CD4-positive, alpha-beta T cell (primary cell): ENCODE measurements around the gene RANBP9. TPM values are rescaled to one million over a fixed set of nuclear protein-coding genes. Genes with fewer than 3 reads are reported as not detected.

Experiments used
- ATAC-seq: fragments of 200-7000 bp; cut with Tn5 transposase; one replicate; pipeline ENCODE4 v1.10.0; 2022; ENCODE audit warnings: mild to moderate bottlenecking; ENCODE audit not compliant: poor library complexity
- CTCF ChIA-PET: fragments of 350-600 bp; sonication (Branson Sonifier 250); formaldehyde crosslinking; loops from one replicate; lab custom pipeline; 2021; ENCODE audit warnings: antibody characterized with exemption, inconsistent platforms; lab: Charles Lee
- POLR2A ChIA-PET: fragments of 350-600 bp; sonication (Branson Sonifier 250); formaldehyde crosslinking; loops from one replicate; lab custom pipeline; 2021; ENCODE audit warnings: antibody characterized with exemption, inconsistent platforms; lab: Charles Lee
- DNase-seq, 14 experiments: peaks; one replicate each; pipeline ENCODE4 v3.0.0-alpha.2; 2013 to 2020; ENCODE audit warnings: mixed read lengths in 2 of 14
- H3K27ac ChIP-seq, 2 donors: one replicate each; pipeline versions ENCODE4 v1.5.1 to v1.7.0; 2013; ENCODE audit warnings: low read length in 2 of 2, low read depth in 1 of 2, mild to moderate bottlenecking in 1 of 2
- H3K27me3 ChIP-seq, 2 experiments: 1 replicate in 1 of 2; 2 replicates in 1 of 2; pipeline versions ENCODE4 v1.6.1 to v1.7.0; 2013; ENCODE audit warnings: low read length in 2 of 2, control low read depth in 1 of 2, mild to moderate bottlenecking in 1 of 2, moderate library complexity in 1 of 2; ENCODE audit not compliant: insufficient read depth in 2 of 2, control insufficient read depth in 1 of 2
- H3K36me3 ChIP-seq: one replicate; pipeline ENCODE4 v1.6.1; 2013; ENCODE audit warnings: low read length, control low read depth; ENCODE audit not compliant: insufficient read depth
- H3K4me1 ChIP-seq: one replicate; pipeline ENCODE4 v1.6.1; 2013; ENCODE audit warnings: low read length, control low read depth; ENCODE audit not compliant: insufficient read depth
- H3K4me3 ChIP-seq: one replicate; pipeline ENCODE4 v1.5.1; 2013; ENCODE audit warnings: mild to moderate bottlenecking, low read length, moderate library complexity
- H3K9me3 ChIP-seq, 2 experiments: 1 replicate in 1 of 2; 2 replicates in 1 of 2; pipeline versions ENCODE4 v1.6.1 to v1.7.0; 2013; ENCODE audit warnings: low read length in 2 of 2, mild to moderate bottlenecking in 2 of 2, control low read depth in 1 of 2, moderate library complexity in 1 of 2; ENCODE audit not compliant: control insufficient read depth in 1 of 2, insufficient read depth in 1 of 2
- H3K27ac Mint-ChIP-seq: one replicate; pipeline ENCODE4 v1.8.0; 2020; ENCODE audit warnings: mixed read lengths
- H3K27me3 Mint-ChIP-seq: one replicate; pipeline ENCODE4 v1.8.0; 2021; ENCODE audit warnings: mixed read lengths
- H3K36me3 Mint-ChIP-seq: one replicate; pipeline ENCODE4 v1.8.0; 2021; ENCODE audit warnings: low read depth, mixed read lengths
- H3K4me1 Mint-ChIP-seq: one replicate; pipeline ENCODE4 v1.8.0; 2021; ENCODE audit warnings: low read depth, mixed read lengths
- H3K4me3 Mint-ChIP-seq: one replicate; pipeline ENCODE4 v1.8.0; 2020; ENCODE audit warnings: mild to moderate bottlenecking, mixed read lengths
- H3K9me3 Mint-ChIP-seq: one replicate; pipeline ENCODE4 v1.8.0; 2020; ENCODE audit warnings: mixed read lengths
- CTCF ChIP-seq: fragments of 200-600 bp; IDR thresholded peaks from one replicate; pipeline ENCODE4 v1.8.0; 2022; ENCODE audit warnings: antibody characterized with exemption, mild to moderate bottlenecking
- intact Hi-C, 2 experiments: fragments of 100-400 bp; cut with DNase I in 1 of 2; cut with micrococcal nuclease in 1 of 2; formaldehyde crosslinking; loops; one replicate each; pipeline versions ENCODE4 v1.15.1 to v1.9.0; 2023 to 2025; cut with DNase I, micrococcal nuclease
- total RNA-seq, 174 experiments: library from RNA in 2 of 174; stranded (reverse) in 2 of 174; gene quantifications; one replicate each; pipeline ENCODE4 v1.2.3 and lab custom pipeline; 2021 to 2026

RANBP9 gene
- total RNA-seq, 2 experiments from 2014 or later, result 60.8 to 62.9 TPM

GRCh38 chr6:13696226-13696625, 15.4 kb downstream of the RANBP9 start:
- Mint-ChIP-seq H3K4me3 (no peak overlapping the region), H3K9me3 (no peaks in the 10 kb centered on the region), H3K27me3 (no peaks in the 10 kb centered on the region), H3K27ac (peak overlapping the region; percentile 91), H3K4me1 (peaks cover 71% of the 10 kb centered on the region), H3K36me3 (peaks cover 41% of the 10 kb centered on the region)
- intact Hi-C loops, result loop anchor here in 1 of 2 experiments (5.0 kb wide), 1 partner anchor 34 kb away; no protein-coding TSS in a partner anchor
- H3K27me3 ChIP-seq, result no peaks in the 10 kb centered on the region
- H3K4me1 ChIP-seq, result peaks cover 23% of the 10 kb centered on the region
- POLR2A ChIA-PET, result interaction anchor here (1.3 to 5.7 kb wide), 4 partner anchors 8 to 81 kb away, joined by 4 to 70 read pairs (median 14); partner anchors contain the start of genes NOL7 and RANBP9
- no peak for TF ChIP-seq CTCF
- H3K9me3 ChIP-seq, result no peaks in the 10 kb centered on the region
- ATAC-seq (no peak), DNase-seq (no peak)
- H3K4me3 ChIP-seq, result no peak overlapping the region
- CTCF ChIA-PET, result interaction anchor here (1.0 to 2.5 kb wide), 3 partner anchors 13 to 81 kb away, joined by 3 to 11 read pairs (median 3); partner anchors contain the start of gene NOL7
- peaks cover 7% of the 10 kb centered on the region for H3K36me3 ChIP-seq
- peak overlapping the region; percentile 1 to 57 for H3K27ac ChIP-seq

GRCh38 chr6:13695252-13695651, 16.4 kb downstream of the RANBP9 start:
- Mint-ChIP-seq H3K27me3 (no peaks in the 10 kb centered on the region), H3K4me1 (peaks cover 66% of the 10 kb centered on the region), H3K27ac (peak overlapping the region; percentile 91), H3K36me3 (peaks cover 39% of the 10 kb centered on the region), H3K4me3 (peak overlapping the region; percentile 87), H3K9me3 (no peaks in the 10 kb centered on the region)
- no peak overlapping the region for H3K4me3 ChIP-seq
- POLR2A ChIA-PET, result interaction anchor here (0.8 to 5.7 kb wide), 9 partner anchors 9 to 121 kb away, joined by 3 to 70 read pairs (median 4); partner anchors contain the start of genes NOL7, RANBP9 and SIRT5
- ATAC-seq (peak; percentile 11), DNase-seq (peak in 2 of 14 experiments; percentile 17 to 42)
- CTCF ChIA-PET, result interaction anchor here (1.3 to 2.5 kb wide), 2 partner anchors 14 to 80 kb away, joined by 3 to 11 read pairs; partner anchors contain the start of gene NOL7
- H3K27me3 ChIP-seq, result no peaks in the 10 kb centered on the region
- peak overlapping the region in 1 of 2 donors; percentile 57 for H3K27ac ChIP-seq
- H3K9me3 ChIP-seq, result no peaks in the 10 kb centered on the region
- peaks cover 20% of the 10 kb centered on the region for H3K4me1 ChIP-seq
- intact Hi-C loops, result loop anchor here in 1 of 2 experiments (5.0 kb wide), 1 partner anchor 33 kb away; no protein-coding TSS in a partner anchor
- peaks cover 11% of the 10 kb centered on the region for H3K36me3 ChIP-seq
- TF ChIP-seq CTCF, result no peak

- peak overlapping the region; percentile 91 for H3K27ac Mint-ChIP-seq
Observed at GRCh38 chr6:13694562-13694961, 17.1 kb downstream of the RANBP9 start.

More at GRCh38 chr6:13694562-13694961, 17.1 kb downstream of the RANBP9 start:
- Histone ChIP-seq H3K4me1 (peaks cover 18% of the 10 kb centered on the region), H3K9me3 (no peaks in the 10 kb centered on the region), H3K27me3 (no peaks in the 10 kb centered on the region), H3K4me3 (no peak overlapping the region), H3K27ac (peak overlapping the region in 1 of 2 donors; percentile 35), H3K36me3 (peaks cover 11% of the 10 kb centered on the region)
- DNase-seq (no peak), ATAC-seq (no peak)
- CTCF ChIA-PET, result interaction anchor here (2.5 kb wide), 1 partner anchor 79 kb away, joined by 11 read pairs; the partner anchor contains the start of gene NOL7
- Mint-ChIP-seq H3K4me1 (peaks cover 68% of the 10 kb centered on the region), H3K27me3 (no peaks in the 10 kb centered on the region), H3K4me3 (no peak overlapping the region), H3K36me3 (peaks cover 38% of the 10 kb centered on the region), H3K9me3 (no peaks in the 10 kb centered on the region)
- intact Hi-C loops, result no loop called here
- POLR2A ChIA-PET, result interaction anchor here (0.8 to 5.7 kb wide), 7 partner anchors 8 to 120 kb away, joined by 3 to 70 read pairs (median 5); partner anchors contain the start of genes NOL7, RANBP9 and SIRT5
- TF ChIP-seq CTCF, result no peak
